ENCODE data around the gene NUBP2. TPM values are rescaled to one million over a fixed set of nuclear protein-coding genes. Genes with fewer than 3 reads are reported as not detected.

Gene NUBP2
- total RNA-seq, 1 donor from 2014 or later = 77.8 TPM

DNA sequence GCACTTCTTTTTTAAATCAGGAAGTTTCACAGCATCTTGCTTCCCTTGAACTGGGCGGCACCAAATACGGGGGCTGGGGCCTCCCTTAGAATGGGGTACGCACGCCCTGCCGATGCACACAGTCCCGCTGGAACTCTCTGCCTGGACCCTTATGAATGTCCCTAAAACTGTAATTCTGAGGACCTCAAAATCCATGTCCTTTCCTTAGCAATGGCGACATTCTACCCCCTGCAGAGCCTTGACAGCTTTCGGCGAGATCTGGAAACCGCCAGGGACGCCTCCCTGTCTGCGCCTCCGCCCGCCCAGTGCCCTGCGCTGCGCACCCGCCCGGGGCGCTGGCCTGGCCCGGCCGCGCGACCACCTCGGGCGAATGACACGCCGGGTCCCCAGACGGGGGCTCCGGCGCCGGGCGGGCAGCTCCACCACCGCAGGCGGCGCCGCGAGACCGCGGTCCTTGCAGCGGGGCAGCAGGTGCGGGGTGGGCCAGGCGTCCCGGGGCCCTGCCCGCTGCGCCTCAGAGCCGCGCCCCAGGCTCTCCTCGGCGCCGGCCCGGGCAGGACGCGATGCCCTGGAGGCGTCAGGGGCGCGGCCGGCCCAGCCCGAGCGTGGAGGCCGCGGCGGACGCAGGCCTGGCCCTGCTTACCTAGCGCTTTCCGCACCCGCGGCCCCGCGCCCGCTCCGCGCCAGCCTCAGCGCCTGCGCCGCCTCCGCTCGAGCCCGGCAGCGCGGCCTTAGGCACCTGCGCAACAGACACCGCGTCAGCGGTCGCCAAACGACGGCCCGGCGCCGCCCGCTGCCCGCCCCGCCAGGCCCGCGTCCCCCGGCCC lies 43.3 kb downstream of the NUBP2 start:
- no peak for DNase-seq (ENCODE audit: low read depth, low spot score)

DNA sequence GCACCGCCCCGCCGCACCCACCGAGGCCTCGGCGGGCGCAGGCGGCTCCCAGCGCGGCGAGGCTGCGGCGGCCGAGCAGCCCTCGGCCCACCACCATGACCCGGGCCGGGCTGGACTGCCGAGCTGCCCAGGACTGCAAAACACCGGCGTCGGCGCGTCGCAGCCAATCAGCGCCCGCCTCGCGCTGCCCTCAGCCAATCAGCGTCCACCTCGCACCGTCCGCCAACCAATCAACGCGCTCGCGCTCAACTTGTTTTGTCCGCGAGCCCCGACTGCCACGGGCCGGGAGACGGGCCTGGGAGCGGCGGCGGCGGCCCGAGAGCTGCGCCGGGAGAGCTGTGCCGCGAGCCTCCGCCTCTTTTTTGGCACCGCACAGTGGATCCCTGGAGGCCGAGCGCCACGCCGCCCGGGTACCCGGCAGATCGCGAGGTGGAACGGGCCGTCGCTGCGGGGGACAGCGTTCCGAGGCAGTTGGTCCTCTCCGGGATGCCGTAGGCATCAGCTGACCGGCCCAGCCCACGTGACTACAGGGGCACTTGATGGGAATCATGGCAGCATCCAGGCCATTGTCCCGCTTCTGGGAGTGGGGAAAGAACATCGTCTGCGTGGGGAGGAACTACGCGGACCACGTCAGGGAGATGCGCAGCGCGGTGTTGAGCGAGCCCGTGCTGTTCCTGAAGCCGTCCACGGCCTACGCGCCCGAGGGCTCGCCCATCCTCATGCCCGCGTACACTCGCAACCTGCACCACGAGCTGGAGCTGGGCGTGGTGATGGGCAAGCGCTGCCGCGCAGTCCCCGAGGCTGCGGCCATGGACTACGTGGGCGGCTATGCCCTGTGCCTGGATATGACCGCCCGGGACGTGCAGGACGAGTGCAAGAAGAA lies 44.2 kb downstream of the NUBP2 start, which contains the start of the genes FAHD1 and HAGH:
FAHD1 (plus strand) TSS at position 516 of the 883 bp plus-strand sequence; CDS start at position 549, 33 bp downstream.
HAGH (minus strand) TSS at position 135 of the 883 bp plus-strand sequence; CDS start at position 97, 38 bp downstream.
- DNase-seq (ENCODE audit: low read depth, low spot score) = peak; percentile 87

DNA sequence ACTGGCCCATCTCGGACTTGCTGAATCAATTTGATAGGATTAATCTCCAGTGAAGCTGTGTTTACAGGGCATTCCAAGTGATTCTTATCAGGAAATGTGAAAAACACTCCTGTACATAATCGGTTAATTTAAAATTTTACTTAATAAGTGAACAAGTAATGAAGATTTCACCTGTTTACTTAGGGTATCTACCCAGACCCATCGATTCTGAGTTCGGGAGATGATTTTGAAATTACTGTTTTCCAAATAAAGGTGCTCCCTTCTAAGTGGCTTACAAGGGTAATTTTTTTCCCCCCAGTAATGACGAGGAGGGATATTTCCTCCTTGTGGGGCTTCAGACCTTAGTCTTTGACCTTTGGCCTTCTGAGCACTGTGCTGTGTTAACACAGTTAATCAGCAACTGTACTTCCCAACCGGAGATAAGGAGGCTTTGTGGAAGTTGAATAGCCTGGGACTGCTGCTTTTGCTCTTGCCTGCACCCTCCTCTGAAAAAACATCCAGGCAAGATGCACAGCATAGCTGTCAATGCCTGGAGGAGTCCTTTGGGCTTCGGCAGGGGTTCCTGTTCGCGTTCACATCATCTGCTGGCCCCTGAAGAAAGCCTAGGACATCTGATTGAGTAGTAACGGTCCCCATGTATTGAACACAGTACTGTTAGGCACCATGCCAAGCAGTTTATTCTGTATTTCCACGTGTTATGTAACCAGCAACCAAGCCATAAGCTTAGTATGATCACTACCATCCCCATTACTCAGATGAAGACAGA lies 46.1 kb downstream of the NUBP2 start:
- no peak for DNase-seq (ENCODE audit: low read depth, low spot score)

DNA sequence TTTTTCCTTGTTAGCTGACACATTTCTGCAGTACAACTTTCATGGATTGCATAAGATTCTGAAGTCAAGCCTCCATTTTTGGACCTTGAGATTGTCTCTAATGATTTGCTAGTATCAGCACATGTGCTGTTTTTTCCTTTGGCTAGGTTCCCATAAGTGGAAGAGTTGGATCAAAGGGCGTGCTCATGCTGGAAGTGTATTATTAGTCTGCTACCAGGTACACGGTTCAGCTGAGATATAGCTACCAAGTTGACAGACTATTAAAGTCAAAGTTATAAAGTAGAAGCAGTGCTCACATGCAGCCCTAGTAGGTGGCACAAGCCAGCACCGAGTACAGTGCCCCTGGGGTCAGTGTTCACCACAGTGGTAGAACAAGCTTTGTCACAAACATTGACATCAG lies 47.5 kb downstream of the NUBP2 start:
- DNase-seq (ENCODE audit: low read depth, low spot score) = no peak

DNA sequence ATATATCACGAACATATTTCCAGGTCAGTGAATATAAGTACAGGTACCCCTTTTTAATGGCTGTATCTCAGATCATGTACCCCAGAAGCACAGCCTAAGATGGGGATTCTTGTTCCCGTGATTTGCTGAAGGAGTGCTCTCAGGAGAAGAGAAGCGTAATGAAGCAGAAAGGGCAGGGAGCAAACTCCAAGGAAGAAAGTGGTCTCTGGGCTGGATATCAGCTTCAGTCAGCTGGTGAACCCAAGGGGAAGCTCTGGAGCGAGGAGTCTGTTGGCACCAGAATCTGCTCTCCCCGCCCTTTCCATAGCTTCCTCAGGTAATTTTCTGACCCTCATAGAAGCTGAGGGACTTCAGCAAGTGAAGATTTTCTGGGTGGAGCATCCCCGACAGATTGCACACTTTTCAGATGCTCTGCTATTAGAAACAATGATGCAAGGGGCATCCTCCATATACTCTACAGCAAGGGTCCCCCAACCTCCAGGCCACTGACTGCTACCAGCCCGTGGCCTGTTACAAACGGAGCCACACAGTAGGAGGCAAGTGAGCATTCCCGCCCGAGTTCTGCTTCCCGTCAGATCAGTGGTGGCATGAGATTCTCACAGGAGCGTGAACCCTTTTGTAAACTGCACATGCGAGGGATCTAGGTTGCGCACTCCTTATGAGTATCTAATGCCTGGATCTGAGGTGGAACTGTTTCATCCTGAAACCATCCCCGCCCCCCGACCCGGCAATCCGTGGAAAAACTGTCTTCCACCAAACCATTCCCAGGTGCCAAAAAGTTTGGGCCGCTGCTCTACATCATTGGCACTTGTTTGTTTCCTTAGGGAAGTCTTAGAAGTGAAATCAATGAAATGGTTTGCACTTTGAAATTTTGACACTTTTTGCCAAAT lies 48.7 kb downstream of the NUBP2 start:
- DNase-seq (ENCODE audit: low read depth, low spot score) = no peak

DNA sequence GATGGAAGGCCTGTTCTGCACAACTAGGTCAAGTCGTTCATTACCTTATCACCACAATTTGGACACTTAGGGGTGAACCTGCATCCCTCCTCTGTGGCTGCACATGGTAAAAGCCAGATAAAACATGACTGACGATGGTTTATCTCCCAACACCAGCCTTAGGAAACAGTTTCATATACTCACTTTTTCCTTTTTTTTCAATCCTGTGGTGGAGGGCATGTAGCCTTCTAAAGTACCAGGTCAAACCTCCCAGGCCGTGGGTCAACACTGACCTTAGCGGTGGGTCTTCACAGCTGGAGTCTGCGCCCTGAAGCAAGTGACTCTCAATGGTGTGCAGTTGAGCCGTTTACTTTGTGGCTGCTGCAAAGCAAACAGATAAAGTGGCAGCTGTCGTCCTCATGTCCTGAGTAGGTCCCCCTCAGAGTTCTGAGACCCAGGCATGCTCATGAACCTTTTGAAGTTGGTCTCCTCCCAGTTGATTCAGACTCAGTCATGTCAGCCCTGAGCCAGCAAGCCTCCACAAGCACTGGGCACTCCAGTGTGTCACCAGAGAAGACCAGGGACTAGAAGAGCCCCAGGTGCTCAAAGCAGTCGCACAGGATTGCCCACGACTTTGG lies 50.2 kb downstream of the NUBP2 start:
- DNase-seq (ENCODE audit: low read depth, low spot score) = no peak

DNA sequence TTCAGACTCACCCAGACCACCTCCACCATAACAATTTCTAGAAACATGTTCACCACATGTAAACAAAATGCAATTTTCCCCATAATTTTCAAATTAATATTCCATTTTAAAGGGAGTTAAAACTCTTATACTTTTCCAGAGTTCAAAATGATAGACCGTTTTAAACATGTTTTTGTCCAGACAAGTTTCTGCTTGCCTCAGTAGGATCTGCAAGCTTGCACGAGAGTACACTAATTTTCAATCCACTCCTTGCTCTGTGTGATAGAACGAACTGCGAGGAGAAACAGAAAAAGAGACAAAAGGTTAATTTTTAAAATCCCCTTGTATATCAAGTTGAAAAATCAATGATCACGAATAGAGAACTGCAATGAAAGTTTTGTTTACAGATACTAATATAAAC lies 51.3 kb downstream of the NUBP2 start:
- DNase-seq (ENCODE audit: low read depth, low spot score) = no peak

Other genes with a start within 250 kb of the NUBP2 start
- gene TMEM204, start 249.3 kb upstream of the NUBP2 start, total RNA-seq = 24.6 and 25.7 TPM in 2 replicates
- 19.8 and 20.8 TPM in 2 replicates for gene IFT140, start 170.9 kb upstream of the NUBP2 start, total RNA-seq
- gene CRAMP1, start 170.6 kb upstream of the NUBP2 start, total RNA-seq = 6.7 and 9.3 TPM in 2 replicates
- 45.9 and 81.5 TPM in 2 replicates for gene JPT2, start 104.7 kb upstream of the NUBP2 start, total RNA-seq
- gene MAPK8IP3, start 76.8 kb upstream of the NUBP2 start, total RNA-seq = 27.4 and 31.2 TPM in 2 replicates
- gene NME3, start 11.4 kb upstream of the NUBP2 start, total RNA-seq = 53.0 and 58.7 TPM in 2 replicates
- 5.9 and 7.1 TPM in 2 replicates for gene EME2, start 10.2 kb upstream of the NUBP2 start, total RNA-seq
- 91.0 and 100 TPM in 2 replicates for gene MRPS34, start 9.8 kb upstream of the NUBP2 start, total RNA-seq
- gene SPSB3, start 389 bp upstream of the NUBP2 start, total RNA-seq = 39.4 and 44.8 TPM in 2 replicates
- not detected in 2 replicates for gene IGFALS, start 10.7 kb downstream of the NUBP2 start, total RNA-seq
- gene HAGH, start 43.9 kb downstream of the NUBP2 start, total RNA-seq = 76.2 and 78.9 TPM in 2 replicates
- 91.9 and 93.0 TPM in 2 replicates for gene FAHD1, start 44.2 kb downstream of the NUBP2 start, total RNA-seq
- 0.40 TPM in 1 of 2 replicates, not detected in the other for gene MEIOB, start 89.2 kb downstream of the NUBP2 start, total RNA-seq
- not detected in 2 replicates for gene HS3ST6, start 135.5 kb downstream of the NUBP2 start, total RNA-seq
- 10.9 and 11.1 TPM in 2 replicates for gene MSRB1, start 160.2 kb downstream of the NUBP2 start, total RNA-seq
- gene RPL3L, start 171.7 kb downstream of the NUBP2 start, total RNA-seq = not detected in 2 replicates
- gene NDUFB10, start 176.6 kb downstream of the NUBP2 start, total RNA-seq = 169 and 200 TPM in 2 replicates
- gene RPS2, start 181.9 kb downstream of the NUBP2 start, total RNA-seq = 2,313 and 4,514 TPM in 2 replicates
- not detected in 2 replicates for gene RNF151, start 183.9 kb downstream of the NUBP2 start, total RNA-seq
- gene TBL3, start 189.1 kb downstream of the NUBP2 start, total RNA-seq = 59.4 and 61.9 TPM in 2 replicates
- gene NOXO1, start 198.5 kb downstream of the NUBP2 start, total RNA-seq = 0.07 and 0.13 TPM in 2 replicates
- gene GFER, start 201.2 kb downstream of the NUBP2 start, total RNA-seq = 13.5 and 21.1 TPM in 2 replicates
- gene SYNGR3, start 207.0 kb downstream of the NUBP2 start, total RNA-seq = 1.8 and 5.6 TPM in 2 replicates
- 22.8 and 23.4 TPM in 2 replicates for gene ZNF598, start 226.9 kb downstream of the NUBP2 start, total RNA-seq
- 0.33 and 0.46 TPM in 2 replicates for gene NPW, start 236.8 kb downstream of the NUBP2 start, total RNA-seq
- gene NHERF2, start 243.9 kb downstream of the NUBP2 start, total RNA-seq = 53.2 and 76.2 TPM in 2 replicates